ENCODE data around the gene LCN10.
"Not testable (repeated sequence)": the region's sequence is repeated elsewhere in the genome, so short reads cannot be mapped to it uniquely, and the experiment has no call there.

The LCN10 gene

DNA sequence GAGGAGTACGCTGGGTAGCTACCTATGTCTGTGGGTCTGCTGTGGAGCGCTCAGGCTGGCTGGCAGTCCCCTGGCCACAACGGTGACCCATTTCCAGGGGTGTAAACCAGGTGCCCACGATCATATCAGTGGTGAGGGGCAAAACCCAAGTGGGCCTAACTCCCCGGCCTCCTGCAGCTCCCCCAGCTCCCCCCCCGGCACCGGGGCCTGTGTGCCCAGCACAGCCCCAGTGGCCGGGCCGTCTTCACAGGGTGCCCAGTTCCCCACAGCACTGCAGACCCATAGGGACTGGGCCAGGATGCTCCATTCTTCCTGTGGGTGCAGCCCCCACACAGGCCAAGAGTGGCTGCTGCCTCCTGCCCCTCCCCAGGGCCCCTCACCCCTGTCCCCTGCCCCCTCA lies 16.3 kb upstream of the LCN10 start:
- H3K9ac ChIP-seq (ENCODE audit: low read depth, low read length): no peak overlapping the region
- H3K4me3 ChIP-seq (ENCODE audit: low read length): no peak overlapping the region
- no peaks in the 10 kb centered on the region for H3K27me3 ChIP-seq (ENCODE audit: insufficient read depth, low read length)

DNA sequence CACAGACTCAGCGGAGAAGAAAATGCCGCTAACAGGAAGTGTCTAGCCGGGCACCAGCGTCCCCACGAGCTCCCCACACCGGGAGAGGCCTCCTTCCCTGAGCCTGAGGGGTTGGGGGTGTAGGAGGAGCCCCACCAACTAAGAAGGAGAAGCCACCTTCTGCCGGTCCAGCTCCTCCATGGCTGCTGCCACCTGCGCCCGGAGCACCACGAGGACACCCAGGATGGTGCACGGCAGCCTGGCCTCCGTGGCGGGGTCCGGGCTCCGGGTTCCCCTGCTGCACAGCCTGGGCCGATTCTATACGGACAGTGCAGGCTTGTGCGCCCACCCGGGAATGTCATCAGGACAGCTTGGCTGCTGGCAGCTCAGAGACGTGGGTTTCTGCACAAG lies 15.0 kb upstream of the LCN10 start:
- no peak overlapping the region for H3K4me3 ChIP-seq (ENCODE audit: low read length)
- H3K27me3 ChIP-seq (ENCODE audit: insufficient read depth, low read length): no peaks in the 10 kb centered on the region
- no peak overlapping the region for H3K9ac ChIP-seq (ENCODE audit: low read depth, low read length)
- H3K4me1 ChIP-seq (ENCODE audit: insufficient read depth, low read length): no peaks in the 10 kb centered on the region
- H3K27ac ChIP-seq (ENCODE audit: low read length): no peak overlapping the region
- peaks cover 4% of the 10 kb centered on the region; the same call in 1 of the 2 replicates for H3K9me3 ChIP-seq (ENCODE audit: insufficient read depth, low read depth, low read length)
- H3K36me3 ChIP-seq (ENCODE audit: insufficient read depth, low read depth, low read length): no peaks in the 10 kb centered on the region

More for the DNA sequence above, 16.3 kb upstream of the LCN10 start:
- Histone ChIP-seq H3K27ac (ENCODE audit: low read length) (no peak overlapping the region), H3K36me3 (ENCODE audit: insufficient read depth, low read depth, low read length) (no peaks in the 10 kb centered on the region), H3K4me1 (ENCODE audit: insufficient read depth, low read length) (no peaks in the 10 kb centered on the region), H3K9me3 (ENCODE audit: insufficient read depth, low read depth, low read length) (peaks cover 4% of the 10 kb centered on the region; the same call in 1 of the 2 replicates)

DNA sequence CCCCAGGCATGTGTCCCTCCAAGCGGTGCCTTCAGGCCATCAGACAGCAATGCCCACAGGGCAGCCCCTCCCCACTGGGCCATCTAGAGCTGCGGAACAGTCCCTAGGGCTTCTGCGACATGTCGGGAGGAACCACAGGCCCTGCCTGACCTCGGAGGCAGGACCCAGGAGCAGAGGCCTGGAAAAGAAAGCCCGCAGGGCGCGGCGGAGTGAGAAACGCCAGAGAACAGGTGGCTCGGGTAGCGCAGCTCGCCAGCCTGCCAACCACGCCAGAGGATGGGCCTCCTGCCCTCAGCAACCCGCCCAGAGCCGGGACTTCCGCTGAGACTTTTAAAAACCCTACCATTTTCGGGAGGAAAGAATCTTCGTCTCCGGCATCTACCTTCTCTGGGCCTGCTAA lies 14.6 kb upstream of the LCN10 start:
- no peak overlapping the region for H3K9ac ChIP-seq (ENCODE audit: low read depth, low read length)
- no peaks in the 10 kb centered on the region for H3K27me3 ChIP-seq (ENCODE audit: insufficient read depth, low read length)
- H3K36me3 ChIP-seq (ENCODE audit: insufficient read depth, low read depth, low read length): no peaks in the 10 kb centered on the region
- H3K27ac ChIP-seq (ENCODE audit: low read length): no peak overlapping the region
- H3K4me1 ChIP-seq (ENCODE audit: insufficient read depth, low read length): no peaks in the 10 kb centered on the region
- peaks cover 4% of the 10 kb centered on the region; the same call in 1 of the 2 replicates for H3K9me3 ChIP-seq (ENCODE audit: insufficient read depth, low read depth, low read length)
- no peak overlapping the region for H3K4me3 ChIP-seq (ENCODE audit: low read length)

DNA sequence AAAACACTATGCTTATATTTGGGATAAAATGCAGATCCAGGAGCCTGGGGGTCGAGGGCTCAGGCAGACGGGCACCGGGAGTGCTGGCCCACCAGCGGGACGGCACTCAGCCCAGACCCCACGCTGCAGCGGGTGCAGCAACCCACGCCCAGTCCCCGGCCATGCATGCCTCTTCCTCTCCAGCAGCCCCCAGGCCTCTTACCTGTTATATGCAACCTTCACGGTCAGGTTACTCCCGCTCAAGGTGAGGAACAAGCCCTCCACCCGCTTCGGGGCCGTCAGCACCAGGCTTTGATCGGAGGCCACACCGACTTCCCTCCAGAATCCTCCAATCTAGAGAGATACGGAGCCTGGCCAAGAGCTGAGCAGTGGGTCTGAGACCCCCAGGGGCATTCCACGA lies 14.1 kb upstream of the LCN10 start:
- H3K27me3 ChIP-seq (ENCODE audit: insufficient read depth, low read length): no peaks in the 10 kb centered on the region
- no peak overlapping the region for H3K27ac ChIP-seq (ENCODE audit: low read length)
- H3K9ac ChIP-seq (ENCODE audit: low read depth, low read length): no peak overlapping the region
- H3K4me1 ChIP-seq (ENCODE audit: insufficient read depth, low read length): no peaks in the 10 kb centered on the region
- H3K36me3 ChIP-seq (ENCODE audit: insufficient read depth, low read depth, low read length): no peaks in the 10 kb centered on the region
- H3K4me3 ChIP-seq (ENCODE audit: low read length): no peak overlapping the region
- peaks cover 4% of the 10 kb centered on the region; the same call in 1 of the 2 replicates for H3K9me3 ChIP-seq (ENCODE audit: insufficient read depth, low read depth, low read length)

DNA sequence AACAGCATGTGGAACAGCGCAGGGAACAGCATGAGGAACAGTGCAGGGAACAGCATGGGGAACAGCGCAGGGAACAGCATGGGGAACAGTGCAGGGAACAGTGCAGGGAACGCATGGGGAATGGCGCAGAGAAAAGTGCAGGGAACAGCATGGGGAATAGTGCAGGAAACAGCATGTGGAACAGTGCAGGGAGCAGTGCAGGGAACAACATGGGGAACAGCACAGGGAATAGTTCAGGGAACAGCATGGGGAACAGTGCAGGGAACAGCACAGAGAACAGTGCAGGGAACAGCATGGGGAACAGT lies 13.3 kb upstream of the LCN10 start:
- no peak overlapping the region for H3K9ac ChIP-seq (ENCODE audit: low read depth, low read length)
- no peak overlapping the region for H3K4me3 ChIP-seq (ENCODE audit: low read length)
- H3K36me3 ChIP-seq (ENCODE audit: insufficient read depth, low read depth, low read length): no peaks in the 10 kb centered on the region
- no peaks in the 10 kb centered on the region for H3K27me3 ChIP-seq (ENCODE audit: insufficient read depth, low read length)
- no peak overlapping the region for H3K27ac ChIP-seq (ENCODE audit: low read length)
- no peaks in the 10 kb centered on the region for H3K4me1 ChIP-seq (ENCODE audit: insufficient read depth, low read length)
- peaks cover 4% of the 10 kb centered on the region; the same call in 1 of the 2 replicates for H3K9me3 ChIP-seq (ENCODE audit: insufficient read depth, low read depth, low read length)

DNA sequence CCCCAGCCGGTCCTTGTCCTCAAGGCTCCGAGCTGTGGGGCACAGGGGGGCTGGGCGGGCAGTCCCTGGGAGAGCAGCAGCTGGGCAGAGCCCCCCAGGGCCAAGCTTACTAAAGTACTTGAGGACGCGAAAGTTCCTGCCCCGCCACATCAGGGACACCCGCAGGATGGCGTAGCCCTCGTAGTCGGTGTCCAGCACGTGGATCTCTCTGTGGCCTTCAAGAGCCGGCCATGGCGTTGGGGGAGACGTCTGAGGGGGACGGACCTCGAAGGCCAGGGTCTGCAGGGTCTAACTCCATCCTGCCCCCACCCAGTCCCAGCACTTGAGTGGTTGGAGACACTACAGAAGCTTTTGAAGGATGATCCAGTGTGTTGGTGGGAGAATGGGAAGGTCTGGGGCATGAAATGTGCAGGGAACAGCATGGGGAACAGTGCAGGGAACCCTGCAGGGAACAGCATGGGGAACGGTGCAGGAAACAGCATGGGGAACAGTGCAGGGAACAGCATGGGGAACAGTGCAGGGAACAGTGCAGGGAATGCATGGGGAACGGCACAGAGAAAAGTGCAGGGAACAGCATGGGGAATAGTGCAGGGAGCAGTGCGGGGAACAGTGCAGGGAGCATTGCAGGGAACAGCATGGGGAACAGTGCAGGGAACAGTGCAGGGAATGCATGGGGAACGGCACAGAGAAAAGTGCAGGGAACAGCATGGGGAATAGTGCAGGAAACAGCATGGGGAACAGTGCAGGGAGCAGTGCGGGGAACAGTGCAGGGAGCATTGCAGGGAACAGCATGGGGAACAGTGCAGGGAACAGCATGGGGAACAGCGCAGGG lies 12.8 kb upstream of the LCN10 start:
- H3K27ac ChIP-seq (ENCODE audit: low read length); H3K4me3 ChIP-seq (ENCODE audit: low read length): not testable (repeated sequence)

DNA sequence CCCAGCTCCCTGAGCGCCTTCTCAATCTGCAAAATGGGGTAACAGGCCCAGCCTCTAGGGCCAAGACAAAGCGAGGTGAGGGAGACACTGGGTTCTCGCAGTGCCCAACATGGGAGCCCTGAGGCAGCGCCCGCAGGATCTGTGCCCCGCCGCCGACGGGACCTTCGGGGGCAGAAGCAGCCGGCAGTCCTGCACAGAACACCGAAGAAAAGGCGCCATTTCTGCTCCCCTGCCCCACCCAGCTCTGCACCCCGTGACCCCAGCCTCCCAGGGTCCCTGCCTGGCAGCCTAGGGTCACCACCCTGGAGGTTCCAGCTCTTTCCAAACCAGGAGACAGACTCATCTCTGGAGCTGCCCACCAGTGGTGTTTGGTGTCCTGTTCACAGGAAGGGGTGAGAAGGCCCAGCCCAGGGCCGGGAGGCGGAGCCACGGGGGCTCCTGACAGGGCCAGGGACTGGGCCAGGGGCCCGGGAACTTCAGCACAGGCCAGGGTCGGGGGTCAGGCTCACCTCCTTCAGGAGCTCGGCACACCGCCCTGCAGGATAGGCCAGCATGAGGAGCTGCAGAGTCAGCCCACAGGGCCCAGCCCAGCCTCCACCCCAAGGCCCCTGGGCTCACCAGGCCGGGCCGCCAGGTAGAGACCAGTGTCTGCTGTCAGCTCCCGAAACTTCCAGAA lies 12.0 kb upstream of the LCN10 start:
- peaks cover 4% of the 10 kb centered on the region; the same call in 1 of the 2 replicates for H3K9me3 ChIP-seq (ENCODE audit: insufficient read depth, low read depth, low read length)
- no peak overlapping the region for H3K9ac ChIP-seq (ENCODE audit: low read depth, low read length)
- no peak overlapping the region for H3K27ac ChIP-seq (ENCODE audit: low read length)
- no peak overlapping the region for H3K4me3 ChIP-seq (ENCODE audit: low read length)
- H3K27me3 ChIP-seq (ENCODE audit: insufficient read depth, low read length): no peaks in the 10 kb centered on the region
- no peaks in the 10 kb centered on the region for H3K36me3 ChIP-seq (ENCODE audit: insufficient read depth, low read depth, low read length)
- H3K4me1 ChIP-seq (ENCODE audit: insufficient read depth, low read length): no peaks in the 10 kb centered on the region

More for the DNA sequence above, 12.8 kb upstream of the LCN10 start:
- not testable (repeated sequence) for H3K36me3 ChIP-seq (ENCODE audit: insufficient read depth, low read depth, low read length); H3K4me1 ChIP-seq (ENCODE audit: insufficient read depth, low read length); H3K27me3 ChIP-seq (ENCODE audit: insufficient read depth, low read length); H3K9me3 ChIP-seq (ENCODE audit: insufficient read depth, low read depth, low read length); H3K9ac ChIP-seq (ENCODE audit: low read depth, low read length)

DNA sequence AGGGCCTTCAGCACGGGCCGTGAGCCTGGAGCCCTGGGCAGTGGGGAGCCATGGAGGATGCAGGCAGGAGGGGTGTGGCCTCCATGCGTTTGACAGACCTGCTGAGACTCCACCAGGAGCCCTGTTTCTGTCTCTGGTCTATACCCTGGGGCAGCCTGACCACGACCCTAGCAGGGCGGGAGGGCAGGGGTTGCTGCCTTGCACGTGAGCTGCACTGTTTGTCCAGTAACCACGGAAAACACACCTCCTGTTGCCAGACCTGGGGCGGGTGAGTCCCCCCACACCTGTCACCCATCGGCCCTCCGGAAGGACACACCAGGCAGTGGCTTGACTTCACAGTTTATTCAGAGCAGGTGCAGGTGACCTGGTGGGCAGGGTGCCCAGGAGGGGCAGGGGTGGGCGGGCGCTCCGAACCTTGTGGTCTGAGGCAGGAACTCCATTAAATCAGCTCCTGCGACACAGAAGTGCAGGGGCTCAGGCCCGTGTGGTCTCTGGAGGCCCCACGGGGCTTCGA lies 11.4 kb upstream of the LCN10 start:
- Histone ChIP-seq H3K27me3 (ENCODE audit: insufficient read depth, low read length) (no peaks in the 10 kb centered on the region), H3K9ac (ENCODE audit: low read depth, low read length) (no peak overlapping the region), H3K4me3 (ENCODE audit: low read length) (no peak overlapping the region), H3K27ac (ENCODE audit: low read length) (no peak overlapping the region), H3K9me3 (ENCODE audit: insufficient read depth, low read depth, low read length) (peaks cover 4% of the 10 kb centered on the region; the same call in 1 of the 2 replicates), H3K4me1 (ENCODE audit: insufficient read depth, low read length) (no peaks in the 10 kb centered on the region), H3K36me3 (ENCODE audit: insufficient read depth, low read depth, low read length) (no peaks in the 10 kb centered on the region)

DNA sequence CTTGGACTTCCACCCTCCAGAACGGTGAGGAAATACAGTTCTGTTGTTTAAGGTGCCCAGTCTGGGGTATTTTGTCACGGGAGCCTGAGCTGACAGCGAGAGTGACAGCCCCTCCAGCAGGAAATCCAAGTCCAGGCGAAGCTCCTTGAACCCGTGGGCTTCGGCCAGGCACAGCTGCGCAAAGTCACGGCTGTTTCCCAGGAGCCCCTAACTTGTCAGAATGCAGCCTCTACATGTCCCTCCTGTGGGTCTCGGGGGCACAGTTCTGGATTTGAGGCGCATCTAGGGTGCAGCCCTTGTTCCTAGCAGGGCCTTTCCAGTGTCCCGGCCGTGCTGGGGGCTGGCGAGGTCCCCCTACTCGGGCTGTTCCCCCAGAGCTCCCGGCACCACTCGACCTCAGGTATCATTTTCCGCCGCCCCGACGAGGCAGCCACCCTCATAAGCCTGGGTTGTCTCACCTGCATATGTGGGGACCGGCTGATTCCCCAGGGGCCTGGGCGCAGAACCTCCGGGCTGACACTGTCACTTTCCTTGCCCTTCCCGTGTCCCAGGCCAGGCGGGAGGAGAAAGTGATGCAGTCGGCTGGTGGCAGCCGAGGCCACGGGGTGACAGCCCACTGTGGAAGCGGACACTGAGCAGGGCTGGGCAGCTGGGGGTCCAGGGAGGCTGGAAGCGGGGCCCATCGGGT lies 10.8 kb upstream of the LCN10 start:
- no peaks in the 10 kb centered on the region for H3K4me1 ChIP-seq (ENCODE audit: insufficient read depth, low read length)
- no peak overlapping the region for H3K27ac ChIP-seq (ENCODE audit: low read length)
- peaks cover 4% of the 10 kb centered on the region; the same call in 1 of the 2 replicates for H3K9me3 ChIP-seq (ENCODE audit: insufficient read depth, low read depth, low read length)
- no peaks in the 10 kb centered on the region for H3K36me3 ChIP-seq (ENCODE audit: insufficient read depth, low read depth, low read length)
- H3K9ac ChIP-seq (ENCODE audit: low read depth, low read length): no peak overlapping the region
- H3K4me3 ChIP-seq (ENCODE audit: low read length): no peak overlapping the region
- H3K27me3 ChIP-seq (ENCODE audit: insufficient read depth, low read length): no peaks in the 10 kb centered on the region

DNA sequence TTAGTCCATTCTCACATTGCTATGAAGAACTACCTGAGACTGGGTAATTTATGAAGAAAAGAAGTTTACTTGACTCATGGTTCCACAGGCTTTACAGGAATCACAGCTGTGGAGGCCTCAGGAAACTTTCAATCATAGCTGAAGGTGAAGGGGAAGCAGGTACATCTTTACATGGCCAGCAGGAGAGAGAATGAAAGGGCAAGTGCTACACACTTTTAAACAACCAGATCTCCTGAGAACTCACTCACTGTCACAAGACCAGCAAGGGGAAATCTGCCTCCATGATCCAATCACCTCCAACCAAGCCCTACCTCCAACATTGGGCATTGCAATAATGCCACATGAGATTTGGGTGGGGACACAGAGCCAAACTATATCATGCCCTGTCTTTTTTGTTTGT lies 9.1 kb upstream of the LCN10 start:
- Histone ChIP-seq H3K9ac (ENCODE audit: low read depth, low read length) (no peak overlapping the region), H3K27me3 (ENCODE audit: insufficient read depth, low read length) (no peaks in the 10 kb centered on the region), H3K4me1 (ENCODE audit: insufficient read depth, low read length) (no peaks in the 10 kb centered on the region), H3K4me3 (ENCODE audit: low read length) (no peak overlapping the region), H3K9me3 (ENCODE audit: insufficient read depth, low read depth, low read length) (peaks cover 4% of the 10 kb centered on the region; the same call in 1 of the 2 replicates), H3K36me3 (ENCODE audit: insufficient read depth, low read depth, low read length) (no peaks in the 10 kb centered on the region), H3K27ac (ENCODE audit: low read length) (no peak overlapping the region)

DNA sequence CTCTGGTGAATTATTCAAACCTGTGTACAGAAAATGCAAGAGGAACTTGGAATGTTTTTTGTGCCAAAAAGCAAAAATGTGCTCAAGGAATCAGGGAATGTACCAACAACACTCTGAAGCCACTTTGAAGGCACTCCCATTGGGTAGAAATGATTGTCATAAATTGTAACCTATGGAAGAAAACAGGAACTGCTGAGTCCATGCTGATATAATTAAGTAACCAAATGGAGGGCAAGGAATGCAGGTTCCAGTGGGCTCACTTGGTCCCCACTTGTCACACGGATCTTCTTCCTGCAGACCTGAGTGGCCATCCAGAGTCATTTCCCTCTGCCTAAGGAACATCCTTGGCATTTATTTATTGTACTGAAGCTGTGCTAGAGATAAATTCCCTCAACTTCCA lies 8.5 kb upstream of the LCN10 start:
- H3K9ac ChIP-seq (ENCODE audit: low read depth, low read length): no peak overlapping the region
- H3K4me1 ChIP-seq (ENCODE audit: insufficient read depth, low read length): no peaks in the 10 kb centered on the region
- H3K4me3 ChIP-seq (ENCODE audit: low read length): no peak overlapping the region
- no peaks in the 10 kb centered on the region for H3K36me3 ChIP-seq (ENCODE audit: insufficient read depth, low read depth, low read length)
- peaks cover 3% of the 10 kb centered on the region; the same call in 1 of the 2 replicates for H3K9me3 ChIP-seq (ENCODE audit: insufficient read depth, low read depth, low read length)
- H3K27ac ChIP-seq (ENCODE audit: low read length): no peak overlapping the region
- no peaks in the 10 kb centered on the region for H3K27me3 ChIP-seq (ENCODE audit: insufficient read depth, low read length)

Data from iPS-20b (cell line).